ENCODE measurements around the gene PELI1. TPM values are rescaled to one million over a fixed set of nuclear protein-coding genes. Genes with fewer than 3 reads are reported as not detected.
A peak's percentile ranks its signal among the peaks of the same experiment; 100 is the strongest.

Gene PELI1
- total and polyA plus RNA-seq, 2 of the 8 experiments (the other 6 are each of a cell fraction or from before 2014, with no cell fraction given) = 21.8 to 57.1 TPM

- TF ChIP-seq RAD21 (IDR thresholded peaks at IDR 0.05 in 1 of 2, conservative IDR thresholded peaks at IDR 0.05 in 1 of 2; ENCODE audit: low read depth in 2 of 2, low read length in 2 of 2) (peak in 1 of 2 experiments; percentile 37; a peak in 2 of 4 replicates), EGR1 (IDR thresholded peaks at IDR 0.05; ENCODE audit: borderline replicate concordance, low read depth, low read length) (no peak), SAP30 (IDR thresholded peaks at IDR 0.05; ENCODE audit: insufficient read depth, insufficient replicate concordance, low read length) (no peak), CBX8 (IDR thresholded peaks at IDR 0.05; ENCODE audit: borderline replicate concordance, low read depth, low read length) (no peak), TAF7 (optimal IDR thresholded peaks at IDR 0.05; ENCODE audit: borderline replicate concordance, low read depth, low read length) (peak; percentile 79), TCF12 (IDR thresholded peaks at IDR 0.05; ENCODE audit: low read depth, low read length) (no peak), ASH2L (IDR thresholded peaks at IDR 0.05; ENCODE audit: low read length) (peak; percentile 84), NRF1 (IDR thresholded peaks at IDR 0.05; ENCODE audit: low read depth, low read length) (peak; percentile 96), SRF (IDR thresholded peaks at IDR 0.05; ENCODE audit: low read depth, low read length) (no peak)
These were observed at the start of gene PELI1 (continued) for GRCh38 chr2:64144057-64145013.
